Measurements from ENCODE around the gene SNX10.

DNA sequence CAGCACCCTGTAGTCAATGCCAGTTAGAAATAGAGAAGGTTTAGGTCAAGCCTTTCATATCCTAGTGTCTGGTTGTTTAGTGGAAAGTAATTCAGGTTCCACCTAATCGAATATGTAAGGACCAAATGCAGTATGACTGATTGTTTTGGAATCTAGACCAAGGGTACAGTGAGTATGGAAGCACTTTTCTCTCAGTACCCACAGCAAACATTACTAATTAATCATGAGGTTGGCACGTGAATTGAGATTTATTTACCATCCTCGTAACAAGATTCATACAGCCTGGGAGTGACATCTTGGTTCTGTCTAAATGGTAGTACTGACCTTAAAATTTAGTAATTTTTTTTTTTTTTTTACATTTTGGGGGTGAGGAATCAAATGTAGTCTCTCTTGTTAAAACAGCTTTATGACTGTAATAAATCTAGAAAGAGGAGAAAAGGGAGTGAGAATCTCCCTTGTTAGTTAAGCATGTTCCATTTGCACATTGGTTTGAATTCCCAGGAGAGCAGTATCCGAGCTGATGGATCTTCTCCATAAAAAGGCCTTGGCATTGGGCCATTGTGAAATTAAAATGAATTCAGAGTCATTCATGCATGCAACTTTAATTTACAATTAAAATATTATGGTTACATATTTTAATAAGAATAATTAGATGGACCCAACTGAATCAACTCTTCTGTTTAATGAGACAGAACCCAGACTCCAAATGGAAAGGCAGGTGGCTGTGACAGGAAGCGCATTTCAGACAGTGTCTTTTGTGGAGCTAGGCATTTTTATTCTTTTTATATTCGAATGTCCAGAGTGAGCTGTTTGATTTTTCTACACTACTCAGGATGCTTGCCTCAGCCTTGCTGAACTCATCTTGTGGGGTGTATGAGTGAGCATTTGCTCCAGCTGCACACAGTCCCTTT is 57.6 kb downstream of the SNX10 start:
- TF ChIP-seq POLR2A (IDR thresholded peaks at IDR 0.05) (no peak), EP300 (IDR thresholded peaks at IDR 0.05) (no peak)

All from suprapubic skin (tissue), 2 donors.